Epithelial cell of prostate (primary cell): ENCODE measurements around the gene PRSS53.
"Not testable (repeated sequence)": the region's sequence is repeated elsewhere in the genome, so short reads cannot be mapped to it uniquely, and the experiment has no call there.

ENCODE experiments used
- DNase-seq: peaks from one replicate; pipeline ENCODE4 v3.0.0-alpha.2; 2011; ENCODE audit warnings: low read depth, low spot score
- H3K27ac ChIP-seq: fragments of 450-650 bp; 2 replicates; pipeline ENCODE4 v1.5.1; 2017; ENCODE audit warnings: mild to moderate bottlenecking

PRSS53 gene

GRCh38 chr16:31118223-31119155 lies 29.7 kb upstream of the PRSS53 start:
- DNase-seq = peak; percentile 96
- peak overlapping the region; percentile 99 for H3K27ac ChIP-seq

GRCh38 chr16:31117384-31118222 lies 28.9 kb upstream of the PRSS53 start, which contains the start of gene KAT8:
TSS of gene KAT8 (plus strand) at chr16:31117664. CDS start at chr16:31117682, 18 bp downstream.
- peak; percentile 97 for DNase-seq
- peak within 1 kb of the TSS; percentile 99 for H3K27ac ChIP-seq

- H3K27ac ChIP-seq = peak overlapping the region; percentile 38
Measured at GRCh38 chr16:31114468-31114867, 25.7 kb upstream of the PRSS53 start.

GRCh38 chr16:31113121-31114120 lies 24.7 kb upstream of the PRSS53 start:
- peak overlapping the region; percentile 38 for H3K27ac ChIP-seq
- no peak for DNase-seq

More at GRCh38 chr16:31114468-31114867, 25.7 kb upstream of the PRSS53 start:
- DNase-seq = no peak

- no peak for DNase-seq
- H3K27ac ChIP-seq = peak overlapping the region; percentile 38
Measured at GRCh38 chr16:31112711-31113110, 24.0 kb upstream of the PRSS53 start.

- no peak overlapping the region for H3K27ac ChIP-seq
- no peak for DNase-seq
Measured at GRCh38 chr16:31111881-31112466, 23.2 kb upstream of the PRSS53 start.

- no peak overlapping the region for H3K27ac ChIP-seq
Measured at GRCh38 chr16:31110106-31111034, 21.6 kb upstream of the PRSS53 start.

GRCh38 chr16:31109622-31110021 lies 20.9 kb upstream of the PRSS53 start:
- DNase-seq = no peak
- no peak overlapping the region for H3K27ac ChIP-seq

More at GRCh38 chr16:31110106-31111034, 21.6 kb upstream of the PRSS53 start:
- no peak for DNase-seq

- peak overlapping the region; percentile 21 for H3K27ac ChIP-seq
- no peak for DNase-seq
Measured at GRCh38 chr16:31108794-31109558, 20.2 kb upstream of the PRSS53 start.

GRCh38 chr16:31108035-31108793 lies 19.5 kb upstream of the PRSS53 start, which contains the start of gene BCKDK:
TSS of gene BCKDK (plus strand) at chr16:31108386. CDS start at chr16:31109224, 838 bp downstream.
- DNase-seq = no peak
- peak within 1 kb of the TSS; percentile 21 for H3K27ac ChIP-seq

- H3K27ac ChIP-seq = no peak overlapping the region
- no peak for DNase-seq
Measured at GRCh38 chr16:31107465-31107867, 18.7 kb upstream of the PRSS53 start.

GRCh38 chr16:31106509-31107464 lies 18.0 kb upstream of the PRSS53 start:
- DNase-seq = no peak
- H3K27ac ChIP-seq = no peak overlapping the region

GRCh38 chr16:31105677-31106213 lies 17.0 kb upstream of the PRSS53 start:
- no peak for DNase-seq

GRCh38 chr16:31100876-31101641 lies 12.3 kb upstream of the PRSS53 start:
- not testable (repeated sequence) for DNase-seq, H3K27ac ChIP-seq

More at GRCh38 chr16:31105677-31106213, 17.0 kb upstream of the PRSS53 start:
- H3K27ac ChIP-seq = no peak overlapping the region
